MCF 10A (cell line): ENCODE results near the gene MYL11. TPM values are rescaled to one million over a fixed set of nuclear protein-coding genes. Genes with fewer than 3 reads are reported as not detected.
"Not testable (repeated sequence)": the region's sequence is repeated elsewhere in the genome, so short reads cannot be mapped to it uniquely, and the experiment has no call there.

Experiments used
- BruUV-seq: library from RNA; stranded (reverse); fragments of 400-500 nt; replicated peaks from 2 replicates; lab custom pipeline; 2021; lab: Mats Ljungman, UMichigan
- CTCF ChIA-PET: fragments of 300-600 bp; sonication (Branson Sonifier 250); formaldehyde crosslinking; extraction: SDS; loops from one replicate; lab custom pipeline; 2021; ENCODE audit warnings: antibody characterized with exemption, inconsistent platforms; lab: Yijun Ruan, JAX
- POLR2A ChIA-PET: fragments of 300-600, 350-650 bp; sonication (Branson Sonifier 250); formaldehyde crosslinking; extraction: SDS; loops from one replicate; lab custom pipeline; 2020; ENCODE audit warnings: antibody characterized with exemption, inconsistent platforms; lab: Yijun Ruan, JAX
- DNase-seq: peaks from one replicate; pipeline ENCODE4 v3.0.0-alpha.2; 2018; ENCODE audit not compliant: unreplicated experiment
- H3K27ac Mint-ChIP-seq: one replicate; pipeline ENCODE4 v1.8.0; 2022; ENCODE audit warnings: mild to moderate bottlenecking, low read depth, mixed read lengths; ENCODE audit not compliant: unreplicated experiment
- H3K27me3 Mint-ChIP-seq: one replicate; pipeline ENCODE4 v1.8.0; 2022; ENCODE audit warnings: mixed read lengths; ENCODE audit not compliant: insufficient read depth, unreplicated experiment
- H3K36me3 Mint-ChIP-seq: one replicate; pipeline ENCODE4 v1.8.0; 2022; ENCODE audit warnings: mild to moderate bottlenecking, moderate library complexity, mixed read lengths; ENCODE audit not compliant: insufficient read depth, unreplicated experiment
- H3K4me1 Mint-ChIP-seq: one replicate; pipeline ENCODE4 v1.8.0; 2022; ENCODE audit warnings: mixed read lengths; ENCODE audit not compliant: insufficient read depth, unreplicated experiment
- H3K4me3 Mint-ChIP-seq: one replicate; pipeline ENCODE4 v1.8.0; 2022; ENCODE audit warnings: mild to moderate bottlenecking, moderate library complexity, mixed read lengths; ENCODE audit not compliant: unreplicated experiment
- H3K9me3 Mint-ChIP-seq: one replicate; pipeline ENCODE4 v1.8.0; 2022; ENCODE audit warnings: mixed read lengths; ENCODE audit not compliant: unreplicated experiment
- intact Hi-C: fragments of 100-400 bp; cut with micrococcal nuclease; formaldehyde crosslinking; loops from 2 replicates; pipeline ENCODE4 v1.14.1; 2022
- total RNA-seq: library from RNA; stranded (reverse); gene quantifications from 2 replicates; pipeline ENCODE4 v1.2.3, GENCODE V29; 2022
- TF ChIP-seq, protein P1 (sequence below): fragments of 200-600 bp; IDR thresholded peaks from one replicate; pipeline ENCODE4 v1.8.0; 2022; ENCODE audit warnings: antibody characterized with exemption, mild to moderate bottlenecking; ENCODE audit not compliant: unreplicated experiment

The MYL11 gene
- total RNA-seq, 1 experiment from 2014 or later: 1.6 TPM

GRCh38 chr16:30394592-30395154 lies 20.1 kb downstream of the MYL11 start:
- CTCF ChIA-PET: interaction anchor here (0.7 to 2.3 kb wide), 13 partner anchors 8 to 302 kb away, joined by 3 to 11 read pairs (median 6); partner anchors contain the start of genes TBX6 and ZNF688
- intact Hi-C loops: no loop called here
- Mint-ChIP-seq H3K4me3 (peak overlapping the region; percentile 83), H3K27me3 (no peaks in the 10 kb centered on the region), H3K9me3 (no peaks in the 10 kb centered on the region), H3K4me1 (peaks cover 7% of the 10 kb centered on the region), H3K27ac (peak overlapping the region; percentile 3), H3K36me3 (no peaks in the 10 kb centered on the region)
- POLR2A ChIA-PET: interaction anchor here (0.6 to 4.8 kb wide), 10 partner anchors 8 to 177 kb away, joined by 3 to 66 read pairs (median 6); partner anchors contain the start of genes CD2BP2, ZNF688 and ZNF771
- no TSS peak for BruUV-seq
- TF ChIP-seq, protein P1, sequence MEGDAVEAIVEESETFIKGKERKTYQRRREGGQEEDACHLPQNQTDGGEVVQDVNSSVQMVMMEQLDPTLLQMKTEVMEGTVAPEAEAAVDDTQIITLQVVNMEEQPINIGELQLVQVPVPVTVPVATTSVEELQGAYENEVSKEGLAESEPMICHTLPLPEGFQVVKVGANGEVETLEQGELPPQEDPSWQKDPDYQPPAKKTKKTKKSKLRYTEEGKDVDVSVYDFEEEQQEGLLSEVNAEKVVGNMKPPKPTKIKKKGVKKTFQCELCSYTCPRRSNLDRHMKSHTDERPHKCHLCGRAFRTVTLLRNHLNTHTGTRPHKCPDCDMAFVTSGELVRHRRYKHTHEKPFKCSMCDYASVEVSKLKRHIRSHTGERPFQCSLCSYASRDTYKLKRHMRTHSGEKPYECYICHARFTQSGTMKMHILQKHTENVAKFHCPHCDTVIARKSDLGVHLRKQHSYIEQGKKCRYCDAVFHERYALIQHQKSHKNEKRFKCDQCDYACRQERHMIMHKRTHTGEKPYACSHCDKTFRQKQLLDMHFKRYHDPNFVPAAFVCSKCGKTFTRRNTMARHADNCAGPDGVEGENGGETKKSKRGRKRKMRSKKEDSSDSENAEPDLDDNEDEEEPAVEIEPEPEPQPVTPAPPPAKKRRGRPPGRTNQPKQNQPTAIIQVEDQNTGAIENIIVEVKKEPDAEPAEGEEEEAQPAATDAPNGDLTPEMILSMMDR: no peak
- no peak for DNase-seq

- peak; percentile 56 for DNase-seq
- Mint-ChIP-seq H3K9me3 (no peaks in the 10 kb centered on the region), H3K4me1 (peaks cover 7% of the 10 kb centered on the region), H3K27ac (peak within 1 kb of the TSS; percentile 44), H3K27me3 (no peaks in the 10 kb centered on the region), H3K36me3 (no peaks in the 10 kb centered on the region), H3K4me3 (peak within 1 kb of the TSS; percentile 83)
- intact Hi-C loops: no loop called here
- ChIA-PET CTCF (interaction anchor here (0.6 to 2.2 kb wide), 18 partner anchors 8 to 303 kb away, joined by 3 to 11 read pairs (median 4); partner anchors contain the start of genes DCTPP1, TBX6 and ZNF688), POLR2A (interaction anchor here (0.7 to 4.8 kb wide), 15 partner anchors 9 to 298 kb away, joined by 3 to 66 read pairs (median 4); partner anchors contain the start of genes CD2BP2, ZNF688 and ZNF771)
- BruUV-seq: no TSS peak
- TF ChIP-seq, protein P1: peak; percentile 39
Measured at GRCh38 chr16:30395155-30395991, 20.8 kb downstream of the MYL11 start, which contains the start of gene ZNF48. ZNF48 (plus strand) TSS chr16:30395420; CDS start chr16:30395795, 375 bp downstream.

DNA sequence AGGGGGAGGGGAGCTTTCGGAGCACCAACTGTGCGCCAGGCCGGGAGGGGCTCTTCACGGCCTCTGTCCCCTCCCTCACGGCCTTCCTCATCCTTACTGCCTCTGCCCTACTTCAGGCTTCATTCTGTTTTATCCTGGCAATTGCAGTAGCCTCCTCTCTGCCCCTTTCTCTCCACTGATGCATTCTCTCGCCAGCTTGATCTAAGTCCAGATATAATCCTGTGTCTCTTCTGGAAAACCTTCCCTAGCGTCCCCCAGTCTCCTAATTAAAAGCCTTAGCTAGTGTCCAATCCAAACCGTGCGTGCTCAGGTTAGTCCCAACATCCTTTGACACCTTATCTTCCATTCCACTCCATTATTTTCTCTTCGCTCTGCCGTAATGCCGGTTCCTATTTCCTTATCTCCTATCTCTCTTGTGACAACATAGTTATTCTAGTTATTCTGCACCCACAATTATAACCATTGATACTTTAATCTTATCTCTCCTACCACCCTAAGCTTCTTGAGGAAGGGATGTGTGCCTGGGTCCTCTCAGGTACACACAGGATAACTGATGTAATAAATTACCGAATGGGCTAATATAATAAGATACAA lies 21.5 kb downstream of the MYL11 start:
- H3K4me3 Mint-ChIP-seq: peak overlapping the region; percentile 83
- no peaks in the 10 kb centered on the region for H3K9me3 Mint-ChIP-seq
- POLR2A ChIA-PET: interaction anchor here (1.0 to 4.8 kb wide), 12 partner anchors 11 to 297 kb away, joined by 3 to 66 read pairs (median 4); partner anchors contain the start of genes CD2BP2, ZNF688 and ZNF771
- BruUV-seq: no TSS peak
- TF ChIP-seq, protein P1: no peak
- CTCF ChIA-PET: interaction anchor here (0.6 to 2.2 kb wide), 12 partner anchors 8 to 233 kb away, joined by 3 to 11 read pairs (median 4); partner anchors contain the start of gene DCTPP1
- H3K36me3 Mint-ChIP-seq: no peaks in the 10 kb centered on the region
- H3K27ac Mint-ChIP-seq: peak overlapping the region; percentile 44
- intact Hi-C loops: no loop called here
- H3K4me1 Mint-ChIP-seq: peaks cover 7% of the 10 kb centered on the region
- H3K27me3 Mint-ChIP-seq: no peaks in the 10 kb centered on the region
- no peak for DNase-seq

DNA sequence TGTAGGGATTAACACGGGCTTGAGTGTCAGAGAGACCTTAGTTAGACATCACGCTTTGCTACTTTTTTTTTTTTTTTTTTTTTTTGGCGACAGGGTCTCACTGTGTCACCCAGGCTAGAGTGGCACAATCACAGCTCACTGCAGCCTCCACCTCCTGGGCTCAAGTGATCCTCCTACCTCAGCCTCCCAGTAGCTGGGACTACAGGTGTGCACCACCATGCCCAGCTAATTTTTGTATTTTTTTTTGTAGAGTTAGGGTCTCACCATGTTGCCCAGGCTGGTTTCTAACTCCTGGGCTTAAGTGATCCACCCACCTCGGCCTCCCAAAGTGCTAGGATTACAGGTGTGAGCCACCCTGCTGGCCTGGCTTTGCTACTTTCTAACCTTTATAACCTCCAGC lies 22.0 kb downstream of the MYL11 start:
- TSS peak; percentile 42 for BruUV-seq
- CTCF ChIA-PET: interaction anchor here (0.7 to 2.2 kb wide), 7 partner anchors 9 to 232 kb away, joined by 3 to 11 read pairs (median 6); no protein-coding TSS in a partner anchor
- H3K27me3 Mint-ChIP-seq, H3K9me3 Mint-ChIP-seq, intact Hi-C loops, DNase-seq, H3K36me3 Mint-ChIP-seq, H3K4me1 Mint-ChIP-seq: not testable (repeated sequence)
- Mint-ChIP-seq H3K4me3 (peak overlapping the region; percentile 83), H3K27ac (peak overlapping the region; percentile 44)
- POLR2A ChIA-PET: interaction anchor here (1.0 to 4.8 kb wide), 9 partner anchors 10 to 297 kb away, joined by 3 to 66 read pairs (median 4); partner anchors contain the start of genes CD2BP2 and ZNF771
